ENCODE data around the gene LRFN2.

GRCh38 chr6:40630051-40630450, 42.9 kb upstream of the LRFN2 start:
- TF ChIP-seq CTCF (IDR thresholded peaks at IDR 0.05): no peak
- no peak for TF ChIP-seq POLR2AphosphoS5 (IDR thresholded peaks at IDR 0.05)
- no peak for TF ChIP-seq POLR2A (IDR thresholded peaks at IDR 0.05)

All from prostate gland (tissue), 2 donors.